ENCODE measurements around the gene MOCS1.

The MOCS1 gene

DNA sequence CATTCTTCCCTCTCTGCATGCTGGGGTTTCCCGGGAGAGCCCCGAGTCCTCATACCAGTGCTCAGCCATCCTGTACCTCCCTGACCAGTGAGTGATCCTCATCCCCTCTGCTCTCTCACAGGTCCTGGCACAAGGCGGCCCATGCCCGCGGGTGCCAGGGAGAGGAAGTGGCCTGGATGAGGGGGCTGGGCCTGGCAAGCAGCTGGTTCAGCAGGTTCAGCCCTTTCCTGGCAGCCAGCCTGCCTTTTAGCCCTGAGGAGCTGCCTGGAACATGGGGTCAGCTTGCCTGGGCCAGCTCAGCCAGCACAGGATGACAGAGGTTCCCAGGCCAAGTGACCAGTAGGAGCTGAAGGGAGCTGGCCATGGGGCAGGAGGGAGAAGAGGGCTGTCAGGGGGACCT is 10.9 kb downstream of the MOCS1 start:
- Histone ChIP-seq H3K27me3 (ENCODE audit: insufficient read depth, low read length, poor library complexity) (no peaks in the 10 kb centered on the region), H2BK5ac (ENCODE audit: low read length) (no peak overlapping the region), H3K4me1 (ENCODE audit: control insufficient read depth, low read depth, low read length) (no peaks in the 10 kb centered on the region), H3K23ac (ENCODE audit: low read length) (no peak overlapping the region), H3K79me2 (ENCODE audit: control insufficient read depth, insufficient read depth, low read length) (no peaks in the 10 kb centered on the region), H3K18ac (ENCODE audit: low read length) (no peak overlapping the region), H2AK5ac (ENCODE audit: low read length) (no peak overlapping the region), H3K4ac (ENCODE audit: low read depth, low read length) (no peak overlapping the region), H3K4me3 (ENCODE audit: low read length) (no peak overlapping the region), H3K27ac (ENCODE audit: low read depth, low read length) (no peak overlapping the region), H3K4me2 (ENCODE audit: low read length) (no peak overlapping the region), H4K8ac (ENCODE audit: low read depth, low read length) (no peak overlapping the region), H2BK15ac (replicated peaks; ENCODE audit: low read depth) (no peak overlapping the region), H3K79me1 (ENCODE audit: low read length) (no peaks in the 10 kb centered on the region), H3K36me3 (ENCODE audit: control insufficient read depth, insufficient read depth, low read length) (no peaks in the 10 kb centered on the region), H4K5ac (ENCODE audit: low read length) (no peak overlapping the region), H3K56ac (ENCODE audit: low read length) (no peak overlapping the region), H2BK120ac (ENCODE audit: low read depth, low read length) (no peak overlapping the region), H3K9ac (ENCODE audit: low read length) (no peak overlapping the region)
- WGBS (ENCODE audit: extremely low coverage, insufficient coverage, low lambda C conversion rate): no CpG with 5 or more reads among the region's 5 CpGs
- DNase-seq: no peak

GRCh38 chr6:39922821-39923220 is 11.4 kb downstream of the MOCS1 start:
- H3K4me1 ChIP-seq (ENCODE audit: control insufficient read depth, low read depth, low read length): no peaks in the 10 kb centered on the region
- no peaks in the 10 kb centered on the region for H3K79me2 ChIP-seq (ENCODE audit: control insufficient read depth, insufficient read depth, low read length)
- H2BK120ac ChIP-seq (ENCODE audit: low read depth, low read length): no peak overlapping the region
- H3K23ac ChIP-seq (ENCODE audit: low read length): no peak overlapping the region
- no peak overlapping the region for H4K5ac ChIP-seq (ENCODE audit: low read length)
- no peak overlapping the region for H4K8ac ChIP-seq (ENCODE audit: low read depth, low read length)
- no peak overlapping the region for H3K4ac ChIP-seq (ENCODE audit: low read depth, low read length)
- H3K36me3 ChIP-seq (ENCODE audit: control insufficient read depth, insufficient read depth, low read length): no peaks in the 10 kb centered on the region
- H3K9ac ChIP-seq (ENCODE audit: low read length): no peak overlapping the region
- H3K4me3 ChIP-seq (ENCODE audit: low read length): no peak overlapping the region
- H3K18ac ChIP-seq (ENCODE audit: low read length): no peak overlapping the region
- H3K79me1 ChIP-seq (ENCODE audit: low read length): no peaks in the 10 kb centered on the region
- no CpG with 5 or more reads among the region's 5 CpGs for WGBS (ENCODE audit: extremely low coverage, insufficient coverage, low lambda C conversion rate)
- no peak overlapping the region for H2BK5ac ChIP-seq (ENCODE audit: low read length)
- no peak overlapping the region for H3K27ac ChIP-seq (ENCODE audit: low read depth, low read length)
- H3K56ac ChIP-seq (ENCODE audit: low read length): no peak overlapping the region
- DNase-seq: no peak
- H3K4me2 ChIP-seq (ENCODE audit: low read length): no peak overlapping the region
- H2AK5ac ChIP-seq (ENCODE audit: low read length): no peak overlapping the region
- no peak overlapping the region for H2BK15ac ChIP-seq (replicated peaks; ENCODE audit: low read depth)
- H3K27me3 ChIP-seq (ENCODE audit: insufficient read depth, low read length, poor library complexity): no peaks in the 10 kb centered on the region

DNA sequence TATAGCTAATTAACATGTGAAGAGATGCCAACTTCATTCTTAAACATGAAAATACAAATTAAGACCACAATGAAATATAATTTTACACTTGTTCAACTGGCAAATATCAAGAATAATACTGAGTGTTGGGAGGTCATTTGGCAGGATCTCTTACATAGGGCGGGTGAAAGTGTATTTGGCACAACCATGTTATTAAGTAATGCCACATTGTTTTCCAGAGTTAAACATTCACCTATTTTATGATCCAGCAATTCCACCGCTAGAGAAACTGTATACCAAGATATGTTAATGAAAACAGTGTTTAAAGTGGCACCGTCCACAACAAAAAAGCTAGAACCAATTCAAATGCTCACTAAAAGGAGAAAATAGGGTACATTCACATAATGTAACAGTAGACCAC is 14.1 kb downstream of the MOCS1 start:
- Histone ChIP-seq H2BK120ac (ENCODE audit: low read depth, low read length) (no peak overlapping the region), H3K18ac (ENCODE audit: low read length) (no peak overlapping the region), H3K36me3 (ENCODE audit: control insufficient read depth, insufficient read depth, low read length) (no peaks in the 10 kb centered on the region), H3K23ac (ENCODE audit: low read length) (no peak overlapping the region), H4K8ac (ENCODE audit: low read depth, low read length) (no peak overlapping the region), H2AK5ac (ENCODE audit: low read length) (no peak overlapping the region), H3K79me1 (ENCODE audit: low read length) (no peaks in the 10 kb centered on the region), H2BK15ac (replicated peaks; ENCODE audit: low read depth) (no peak overlapping the region), H3K56ac (ENCODE audit: low read length) (no peak overlapping the region), H3K27ac (ENCODE audit: low read depth, low read length) (no peak overlapping the region), H3K4ac (ENCODE audit: low read depth, low read length) (no peak overlapping the region), H3K4me2 (ENCODE audit: low read length) (no peak overlapping the region), H3K4me1 (ENCODE audit: control insufficient read depth, low read depth, low read length) (no peaks in the 10 kb centered on the region), H3K79me2 (ENCODE audit: control insufficient read depth, insufficient read depth, low read length) (no peaks in the 10 kb centered on the region), H3K9ac (ENCODE audit: low read length) (no peak overlapping the region), H4K5ac (ENCODE audit: low read length) (no peak overlapping the region), H3K4me3 (ENCODE audit: low read length) (no peak overlapping the region), H2BK5ac (ENCODE audit: low read length) (no peak overlapping the region), H3K27me3 (ENCODE audit: insufficient read depth, low read length, poor library complexity) (no peaks in the 10 kb centered on the region)
- no peak for DNase-seq
- no CpG with 5 or more reads among the region's 3 CpGs for WGBS (ENCODE audit: extremely low coverage, insufficient coverage, low lambda C conversion rate)

- H2AK5ac ChIP-seq (ENCODE audit: low read length): no peak overlapping the region
- H4K5ac ChIP-seq (ENCODE audit: low read length): no peak overlapping the region
- no peak overlapping the region for H3K56ac ChIP-seq (ENCODE audit: low read length)
- H3K27me3 ChIP-seq (ENCODE audit: insufficient read depth, low read length, poor library complexity): no peaks in the 10 kb centered on the region
- H2BK5ac ChIP-seq (ENCODE audit: low read length): no peak overlapping the region
- no peaks in the 10 kb centered on the region for H3K79me1 ChIP-seq (ENCODE audit: low read length)
- no peak overlapping the region for H3K4me3 ChIP-seq (ENCODE audit: low read length)
- no peak overlapping the region for H3K23ac ChIP-seq (ENCODE audit: low read length)
- H3K18ac ChIP-seq (ENCODE audit: low read length): no peak overlapping the region
- H4K8ac ChIP-seq (ENCODE audit: low read depth, low read length): no peak overlapping the region
- H3K9ac ChIP-seq (ENCODE audit: low read length): no peak overlapping the region
- no peak for DNase-seq
- 100% methylated on average over 1 of the region's 5 CpGs for WGBS (ENCODE audit: extremely low coverage, insufficient coverage, low lambda C conversion rate)
- no peak overlapping the region for H3K4me2 ChIP-seq (ENCODE audit: low read length)
- no peak overlapping the region for H3K4ac ChIP-seq (ENCODE audit: low read depth, low read length)
- H2BK15ac ChIP-seq (replicated peaks; ENCODE audit: low read depth): no peak overlapping the region
- no peaks in the 10 kb centered on the region for H3K79me2 ChIP-seq (ENCODE audit: control insufficient read depth, insufficient read depth, low read length)
- H3K36me3 ChIP-seq (ENCODE audit: control insufficient read depth, insufficient read depth, low read length): no peaks in the 10 kb centered on the region
- no peaks in the 10 kb centered on the region for H3K4me1 ChIP-seq (ENCODE audit: control insufficient read depth, low read depth, low read length)
- H3K27ac ChIP-seq (ENCODE audit: low read depth, low read length): no peak overlapping the region
- H2BK120ac ChIP-seq (ENCODE audit: low read depth, low read length): no peak overlapping the region
Observed at GRCh38 chr6:39918831-39919230, 15.4 kb downstream of the MOCS1 start.

GRCh38 chr6:39917981-39918380 is 16.3 kb downstream of the MOCS1 start:
- H3K4me3 ChIP-seq (ENCODE audit: low read length): no peak overlapping the region
- no CpG with 5 or more reads among the region's 3 CpGs for WGBS (ENCODE audit: extremely low coverage, insufficient coverage, low lambda C conversion rate)

DNA sequence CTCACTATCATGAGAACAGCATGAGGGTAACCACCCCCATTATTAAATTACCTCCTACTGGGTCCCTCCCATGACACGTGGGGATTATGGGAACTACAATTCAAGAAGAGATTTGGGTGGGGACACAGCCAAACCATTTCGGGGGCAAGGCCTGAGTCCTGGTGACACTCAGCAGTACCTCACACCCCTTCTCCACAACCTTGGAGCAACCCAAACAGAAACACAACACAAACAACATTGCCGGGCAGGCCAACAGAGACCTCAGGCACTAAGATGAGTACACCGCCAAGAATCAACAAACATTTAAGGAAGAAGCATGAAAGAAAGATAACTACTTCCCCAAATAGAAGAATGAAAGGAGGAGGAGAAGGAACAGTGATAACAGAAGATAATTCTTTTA is 16.9 kb downstream of the MOCS1 start:
- Histone ChIP-seq H2AK5ac (ENCODE audit: low read length) (no peak overlapping the region), H3K79me2 (ENCODE audit: control insufficient read depth, insufficient read depth, low read length) (no peaks in the 10 kb centered on the region), H3K79me1 (ENCODE audit: low read length) (no peaks in the 10 kb centered on the region), H3K27me3 (ENCODE audit: insufficient read depth, low read length, poor library complexity) (no peaks in the 10 kb centered on the region), H4K5ac (ENCODE audit: low read length) (no peak overlapping the region), H3K36me3 (ENCODE audit: control insufficient read depth, insufficient read depth, low read length) (no peaks in the 10 kb centered on the region), H4K8ac (ENCODE audit: low read depth, low read length) (no peak overlapping the region), H3K56ac (ENCODE audit: low read length) (no peak overlapping the region), H2BK120ac (ENCODE audit: low read depth, low read length) (no peak overlapping the region), H3K4me2 (ENCODE audit: low read length) (no peak overlapping the region), H3K18ac (ENCODE audit: low read length) (no peak overlapping the region), H3K9ac (ENCODE audit: low read length) (no peak overlapping the region), H2BK15ac (replicated peaks; ENCODE audit: low read depth) (no peak overlapping the region), H3K23ac (ENCODE audit: low read length) (no peak overlapping the region), H2BK5ac (ENCODE audit: low read length) (no peak overlapping the region), H3K4ac (ENCODE audit: low read depth, low read length) (no peak overlapping the region), H3K4me3 (ENCODE audit: low read length) (no peak overlapping the region), H3K27ac (ENCODE audit: low read depth, low read length) (no peak overlapping the region), H3K4me1 (ENCODE audit: control insufficient read depth, low read depth, low read length) (no peaks in the 10 kb centered on the region)
- no peak for DNase-seq
- no CpG with 5 or more reads among the region's 4 CpGs for WGBS (ENCODE audit: extremely low coverage, insufficient coverage, low lambda C conversion rate)

More at GRCh38 chr6:39917981-39918380, 16.3 kb downstream of the MOCS1 start:
- Histone ChIP-seq H2AK5ac (ENCODE audit: low read length) (no peak overlapping the region), H4K8ac (ENCODE audit: low read depth, low read length) (no peak overlapping the region), H3K36me3 (ENCODE audit: control insufficient read depth, insufficient read depth, low read length) (no peaks in the 10 kb centered on the region), H3K18ac (ENCODE audit: low read length) (no peak overlapping the region), H3K56ac (ENCODE audit: low read length) (no peak overlapping the region), H3K4ac (ENCODE audit: low read depth, low read length) (no peak overlapping the region), H2BK15ac (replicated peaks; ENCODE audit: low read depth) (no peak overlapping the region), H4K5ac (ENCODE audit: low read length) (no peak overlapping the region), H3K4me2 (ENCODE audit: low read length) (no peak overlapping the region), H3K23ac (ENCODE audit: low read length) (no peak overlapping the region), H3K4me1 (ENCODE audit: control insufficient read depth, low read depth, low read length) (no peaks in the 10 kb centered on the region), H2BK120ac (ENCODE audit: low read depth, low read length) (no peak overlapping the region), H3K79me2 (ENCODE audit: control insufficient read depth, insufficient read depth, low read length) (no peaks in the 10 kb centered on the region), H3K79me1 (ENCODE audit: low read length) (no peaks in the 10 kb centered on the region), H2BK5ac (ENCODE audit: low read length) (no peak overlapping the region), H3K27me3 (ENCODE audit: insufficient read depth, low read length, poor library complexity) (no peaks in the 10 kb centered on the region), H3K9ac (ENCODE audit: low read length) (no peak overlapping the region), H3K27ac (ENCODE audit: low read depth, low read length) (no peak overlapping the region)
- DNase-seq: no peak

All from mesendoderm (in vitro differentiated cells).